DMS153 (cell line): ENCODE data around the gene HIPK4.
"Not testable (repeated sequence)": the region's sequence is repeated elsewhere in the genome, so short reads cannot be mapped to it uniquely, and the experiment has no call there.

ENCODE experiments used
- DNase-seq: peaks from one replicate; lab custom pipeline; 2025; lab: John Stamatoyannopoulos, UW

HIPK4 gene

GRCh38 chr19:40341601-40342482 lies 48.1 kb downstream of the HIPK4 start:
- DNase-seq: no peak

GRCh38 chr19:40339018-40339728 lies 50.8 kb downstream of the HIPK4 start:
- no peak for DNase-seq

- no peak for DNase-seq
Measured at GRCh38 chr19:40337594-40337993, 52.4 kb downstream of the HIPK4 start.

GRCh38 chr19:40337107-40337506 lies 52.9 kb downstream of the HIPK4 start:
- DNase-seq: no peak

GRCh38 chr19:40336601-40336900 lies 53.4 kb downstream of the HIPK4 start:
- DNase-seq: no peak

- no peak for DNase-seq
Measured at GRCh38 chr19:40335855-40336600, 54.0 kb downstream of the HIPK4 start.

GRCh38 chr19:40335101-40335500 lies 54.9 kb downstream of the HIPK4 start:
- DNase-seq: no peak

GRCh38 chr19:40333083-40333482 lies 56.9 kb downstream of the HIPK4 start:
- DNase-seq: not testable (repeated sequence)

- no peak for DNase-seq
Measured at GRCh38 chr19:40332669-40333068, 57.3 kb downstream of the HIPK4 start.

- no peak for DNase-seq
Measured at GRCh38 chr19:40331052-40331451, 58.9 kb downstream of the HIPK4 start.
